Astrocyte (in vitro differentiated cells and primary cell): ENCODE measurements around the gene TMEM178B.

Experiments used
- CTCF ChIP-seq: IDR thresholded peaks from 2 replicates; pipeline ENCODE4 v1.5.1; 2011; ENCODE audit warnings: low read depth, mild to moderate bottlenecking, inconsistent platforms, low read length, moderate library complexity; ENCODE audit not compliant: insufficient read depth
- EZH2 ChIP-seq: IDR thresholded peaks from 2 replicates; pipeline ENCODE4 v1.6.1; 2012; ENCODE audit warnings: mild to moderate bottlenecking, low read length, inconsistent platforms; ENCODE audit not compliant: insufficient read depth

DNA sequence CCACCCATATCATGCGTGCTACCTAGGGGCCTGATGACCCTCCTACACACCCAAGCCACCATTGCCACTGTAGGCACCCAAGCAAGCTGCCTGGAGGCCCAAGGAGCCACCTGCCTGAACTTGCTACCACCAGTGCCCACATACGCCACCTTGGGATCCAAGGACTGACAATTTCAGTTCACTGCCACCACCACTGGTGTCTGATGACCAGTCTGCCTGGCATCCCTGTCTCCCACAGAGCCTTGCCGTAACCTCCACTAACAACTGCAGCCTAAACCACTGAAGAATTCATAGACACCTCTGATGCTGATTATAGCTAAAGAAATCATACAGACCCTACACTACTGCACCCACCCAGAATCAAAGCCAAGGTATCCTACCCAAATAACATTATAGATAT lies 58.8 kb downstream of the TMEM178B start:
- TF ChIP-seq CTCF = no peak
- no peak for TF ChIP-seq EZH2
